H1 (cell line): ENCODE results near the gene GRID2. TPM values are rescaled to one million over a fixed set of nuclear protein-coding genes. Genes with fewer than 3 reads are reported as not detected.

Experiments
- CTCF ChIA-PET: fragments of 300-600 bp; sonication (Branson Sonifier 250); formaldehyde crosslinking; loops from one replicate; lab custom pipeline; 2021; ENCODE audit not compliant: partially characterized antibody; lab: Charles Lee
- POLR2A ChIA-PET: fragments of 300-600 bp; sonication (Branson Sonifier 250); formaldehyde crosslinking; loops from one replicate; lab custom pipeline; 2021; ENCODE audit warnings: inconsistent platforms; ENCODE audit not compliant: partially characterized antibody; lab: Charles Lee
- DNase-seq, 2 experiments: peaks; one replicate each; pipeline versions ENCODE4 v3.0.0 to v3.0.0-alpha.2; 2010 to 2022; ENCODE audit warnings: low spot score in 2 of 2, low read depth in 1 of 2, mixed read lengths in 1 of 2
- FAIRE-seq: peaks from 2 replicates; lab custom pipeline; 2011; peaks lifted over from hg19 to GRCh38; lab: Jason Lieb, UNC
- H2AFZ ChIP-seq: 2 replicates; pipeline ENCODE4 v1.8.1; 2012; ENCODE audit warnings: low read length, inconsistent platforms
- H2AK5ac ChIP-seq: 2 replicates; pipeline ENCODE4 v1.6.1; 2013; ENCODE audit warnings: low read depth, low read length
- H2BK120ac ChIP-seq: replicated peaks from 2 replicates; pipeline ENCODE3; 2013; ENCODE audit warnings: low read depth, low read length, inconsistent platforms
- H2BK12ac ChIP-seq: 2 replicates; pipeline ENCODE4 v1.6.1; 2013; ENCODE audit warnings: low read depth, low read length
- H2BK15ac ChIP-seq: 2 replicates; pipeline ENCODE4 v1.6.1; 2013; ENCODE audit warnings: low read length
- H2BK20ac ChIP-seq: 2 replicates; pipeline ENCODE4 v1.6.1; 2013; ENCODE audit warnings: low read length
- H2BK5ac ChIP-seq: 2 replicates; pipeline ENCODE4 v1.6.1; 2013; ENCODE audit warnings: low read depth, low read length
- H3K14ac ChIP-seq: 2 replicates; pipeline ENCODE4 v1.6.1; 2013; ENCODE audit warnings: inconsistent platforms; ENCODE audit not compliant: insufficient read length
- H3K18ac ChIP-seq: 2 replicates; pipeline ENCODE4 v1.6.1; 2013; ENCODE audit warnings: low read length; ENCODE audit errors: extremely low read depth
- H3K23ac ChIP-seq: 2 replicates; pipeline ENCODE4 v1.6.1; 2013; ENCODE audit warnings: inconsistent platforms; ENCODE audit not compliant: insufficient read length
- H3K23me2 ChIP-seq: 2 replicates; pipeline ENCODE4 v1.6.1; 2013; ENCODE audit warnings: low read depth, low read length
- H3K27ac ChIP-seq: 2 replicates; pipeline ENCODE4 v1.6.1; 2011; ENCODE audit warnings: low read depth, low read length, inconsistent platforms
- H3K27me3 ChIP-seq, 4 experiments: replicated peaks in 1 of 4; 1 replicate in 1 of 4; 2 replicates in 3 of 4; pipeline versions ENCODE4 v1.6.1 to v1.8.1; 2011 to 2013; ENCODE audit warnings: low read length in 3 of 4, mild to moderate bottlenecking in 3 of 4, inconsistent platforms in 2 of 4, mixed read lengths in 2 of 4, moderate library complexity in 1 of 4; ENCODE audit not compliant: control insufficient read depth in 3 of 4, insufficient read depth in 3 of 4; ENCODE audit errors: extremely low read depth in 1 of 4
- H3K36me3 ChIP-seq, 4 experiments: 2 replicates each; pipeline versions ENCODE4 v1.6.1 to v1.8.1; 2011 to 2013; ENCODE audit warnings: mild to moderate bottlenecking in 4 of 4, low read length in 3 of 4, moderate library complexity in 2 of 4, control low read depth in 1 of 4, inconsistent platforms in 1 of 4; ENCODE audit not compliant: insufficient read depth in 4 of 4, control insufficient read depth in 2 of 4
- H3K4ac ChIP-seq: replicated peaks from 2 replicates; pipeline ENCODE3; 2013; ENCODE audit warnings: low read length, low read depth, mixed read lengths, inconsistent platforms; ENCODE audit not compliant: insufficient read length
- H3K4me1 ChIP-seq, 4 experiments: replicated peaks in 1 of 4; 1 replicate in 1 of 4; 2 replicates in 3 of 4; pipeline versions ENCODE4 v1.6.1 to v1.8.1; 2011 to 2013; ENCODE audit warnings: low read length in 3 of 4, inconsistent platforms in 2 of 4, mixed read lengths in 1 of 4; ENCODE audit not compliant: insufficient read depth in 4 of 4, control insufficient read depth in 3 of 4
- H3K4me2 ChIP-seq, 2 experiments: 2 replicates each; pipeline versions ENCODE4 v1.6.1 to v1.8.1; 2011 to 2013; ENCODE audit warnings: low read depth in 2 of 2, low read length in 2 of 2, control low read depth in 1 of 2, inconsistent platforms in 1 of 2, mild to moderate bottlenecking in 1 of 2; ENCODE audit not compliant: insufficient read depth in 1 of 2
- H3K4me3 ChIP-seq, 4 experiments: fragments of 200-600, 300-600 bp in 1 of 4; sonication (generic), shearing (Covaris generic), sonication (Bioruptor Twin) in 1 of 4; 2 replicates each; pipeline versions ENCODE4 v1.5.1 to v1.8.1; 2011 to 2016; ENCODE audit warnings: low read length in 4 of 4, low read depth in 3 of 4, control low read depth in 2 of 4, inconsistent platforms in 2 of 4, mild to moderate bottlenecking in 2 of 4, mixed read lengths in 1 of 4, moderate library complexity in 1 of 4; ENCODE audit not compliant: insufficient read depth in 2 of 4; ENCODE audit errors: extremely low read depth in 1 of 4
- H3K56ac ChIP-seq: replicated peaks from 2 replicates; pipeline ENCODE3; 2013; ENCODE audit warnings: low read depth, mild to moderate bottlenecking, mixed read lengths, low read length, inconsistent platforms; ENCODE audit not compliant: insufficient read length
- H3K79me1 ChIP-seq: 2 replicates; pipeline ENCODE4 v1.6.1; 2013; ENCODE audit warnings: low read depth, low read length, control low read depth
- H3K79me2 ChIP-seq, 2 experiments: 2 replicates each; pipeline versions ENCODE4 v1.6.1 to v1.8.1; 2012 to 2013; ENCODE audit warnings: low read length in 2 of 2, mild to moderate bottlenecking in 2 of 2, inconsistent platforms in 1 of 2; ENCODE audit not compliant: insufficient read depth in 2 of 2, control insufficient read depth in 1 of 2
- H3K9ac ChIP-seq, 4 experiments: replicated peaks in 1 of 4; 1 replicate in 1 of 4; 2 replicates in 3 of 4; pipeline versions ENCODE4 v1.6.1 to v1.8.1; 2011 to 2013; ENCODE audit warnings: low read depth in 3 of 4, low read length in 3 of 4, control low read depth in 2 of 4, mild to moderate bottlenecking in 2 of 4, moderate library complexity in 2 of 4, inconsistent platforms in 1 of 4; ENCODE audit errors: extremely low read depth in 1 of 4
- H3K9me3 ChIP-seq, 2 experiments: 2 replicates each; pipeline versions ENCODE4 v1.6.1 to v1.8.1; 2012 to 2013; ENCODE audit warnings: mild to moderate bottlenecking in 2 of 2, moderate library complexity in 2 of 2, control low read depth in 1 of 2, inconsistent platforms in 1 of 2, low read depth in 1 of 2, low read length in 1 of 2, mixed read lengths in 1 of 2; ENCODE audit not compliant: insufficient read depth in 2 of 2
- H4K20me1 ChIP-seq, 2 experiments: replicated peaks in 1 of 2; 2 replicates each; pipeline versions ENCODE3 to v1.8.1; 2011 to 2013; ENCODE audit warnings: inconsistent platforms in 2 of 2, low read length in 2 of 2, mild to moderate bottlenecking in 1 of 2; ENCODE audit not compliant: insufficient read depth in 2 of 2, control insufficient read depth in 1 of 2
- H4K5ac ChIP-seq: 2 replicates; pipeline ENCODE4 v1.6.1; 2013; ENCODE audit warnings: low read length, low read depth, mixed read lengths, inconsistent platforms; ENCODE audit not compliant: insufficient read length
- H4K8ac ChIP-seq: 2 replicates; pipeline ENCODE4 v1.8.0; 2013; ENCODE audit warnings: mild to moderate bottlenecking, moderate library complexity, low read length, inconsistent platforms; ENCODE audit not compliant: insufficient read depth; ENCODE audit errors: extremely low read depth
- H4K91ac ChIP-seq: replicated peaks from 2 replicates; pipeline ENCODE3; 2013; ENCODE audit warnings: low read length, mixed read lengths, inconsistent platforms; ENCODE audit not compliant: insufficient read length
- CHD1 ChIP-seq: IDR thresholded peaks from 2 replicates; pipeline ENCODE4 v1.6.1; 2012; ENCODE audit warnings: low read depth, low read length, improper control_type of control experiment
- CTCF ChIP-seq, 3 experiments: IDR thresholded peaks; 1 replicate in 2 of 3; 2 replicates in 1 of 3; pipeline versions ENCODE4 v1.5.1 to v1.6.1; 2011; ENCODE audit warnings: low read length in 3 of 3, mild to moderate bottlenecking in 3 of 3, inconsistent platforms in 2 of 3, low read depth in 1 of 3, moderate library complexity in 1 of 3; ENCODE audit not compliant: insufficient read depth in 1 of 3; ENCODE audit errors: control extremely low read depth in 1 of 3
- EZH2 ChIP-seq: fragments of 200-600 bp; sonication (generic); IDR thresholded peaks from 2 replicates; pipeline ENCODE4 v1.7.1; 2012; ENCODE audit warnings: low read depth, mild to moderate bottlenecking, moderate library complexity, low read length, inconsistent platforms; ENCODE audit not compliant: severe bottlenecking
- GTF2F1 ChIP-seq: IDR thresholded peaks from 2 replicates; pipeline ENCODE4 v1.6.1; 2012; ENCODE audit warnings: low read depth, low read length, improper control_type of control experiment, borderline replicate concordance
- HDAC2 ChIP-seq, 2 experiments: fragments of 300-600 bp in 1 of 2; sonication (generic) in 1 of 2; IDR thresholded peaks; 2 replicates each; pipeline ENCODE4 v1.6.1; 2011 to 2012; ENCODE audit warnings: low read depth in 2 of 2, low read length in 2 of 2, mild to moderate bottlenecking in 2 of 2, moderate library complexity in 2 of 2, borderline replicate concordance in 1 of 2, inconsistent platforms in 1 of 2
- KDM5A ChIP-seq: fragments of 200-600 bp; IDR thresholded peaks from 2 replicates; pipeline ENCODE4 v1.7.1; 2012; ENCODE audit warnings: mild to moderate bottlenecking, low read length, inconsistent platforms, mixed read lengths
- NRF1 ChIP-seq: IDR thresholded peaks from 2 replicates; pipeline ENCODE4 v1.6.1; 2011; ENCODE audit warnings: mild to moderate bottlenecking, low read depth, low read length, improper control_type of control experiment
- POLR2A ChIP-seq, 2 experiments: IDR thresholded peaks; 1 replicate in 1 of 2; 2 replicates in 1 of 2; pipeline ENCODE4 v1.6.1; 2011; ENCODE audit warnings: low read depth in 2 of 2, low read length in 2 of 2, mild to moderate bottlenecking in 2 of 2; ENCODE audit errors: control extremely low read depth in 1 of 2
- SIN3A ChIP-seq, 2 experiments: IDR thresholded peaks in 1 of 2; conservative IDR thresholded peaks in 1 of 2; 2 replicates each; pipeline ENCODE4 v1.6.1; 2011 to 2012; ENCODE audit warnings: low read length in 2 of 2, improper control_type of control experiment in 1 of 2, low read depth in 1 of 2, mild to moderate bottlenecking in 1 of 2
- SIX5 ChIP-seq: IDR thresholded peaks from 2 replicates; pipeline ENCODE4 v1.6.1; 2011; ENCODE audit warnings: mild to moderate bottlenecking, low read depth, low read length
- SP4 ChIP-seq: IDR thresholded peaks from 2 replicates; pipeline ENCODE4 v1.6.1; 2012; ENCODE audit warnings: low read length, inconsistent platforms
- SUZ12 ChIP-seq: fragments of 200-600 bp; sonication (generic); IDR thresholded peaks from 2 replicates; pipeline ENCODE4 v1.6.1; 2012; ENCODE audit warnings: mild to moderate bottlenecking, inconsistent platforms, low read length, moderate library complexity, mixed read lengths
- TAF1 ChIP-seq: IDR thresholded peaks from 2 replicates; pipeline ENCODE4 v1.6.1; 2011; ENCODE audit warnings: mild to moderate bottlenecking, low read depth, low read length
- polyA plus RNA-seq, 7 experiments: library from polyadenylated mRNA; depleted of rRNA in 3 of 7; stranded (reverse) in 5 of 7; unstranded in 2 of 7; fragments of >200 nt in 5 of 7; fragments of 200-250 nt in 2 of 7; gene quantifications; 1 replicate in 5 of 7; 2 replicates in 1 of 7; 4 replicates in 1 of 7; pipeline versions ENCODE4 v1.2.1 to v1.2.3, GENCODE V29; 2011 to 2013; ENCODE audit warnings: missing spikeins in 2 of 7, mixed read lengths in 2 of 7
- total RNA-seq: library from RNA; stranded (reverse); fragmentation: NEBNext Ultra II Directional; extraction: Animal tissue kit (Norgen Biotek cat#: 25700); gene quantifications from 2 replicates; pipeline ENCODE4 v1.2.1, GENCODE V29; 2021

The GRID2 gene
- total and polyA plus RNA-seq, 2 of the 8 experiments (the other 6 are each of a cell fraction or from before 2014, with no cell fraction given), result 31.1 to 81.9 TPM

- Histone ChIP-seq H3K36me3 (no peaks in the 10 kb centered on the region; a peak in 1 of 8 replicates), H3K14ac (no peak overlapping the region), H2AFZ (no peak overlapping the region), H2AK5ac (no peak overlapping the region), H3K4me1 (no peaks in the 10 kb centered on the region), H4K5ac (no peak overlapping the region), H4K20me1 (peaks cover 0 to 2% of the 10 kb centered on the region in 2 experiments), H3K18ac (no peak overlapping the region), H3K9ac (no peak overlapping the region), H3K23ac (no peak overlapping the region), H3K79me2 (no peaks in the 10 kb centered on the region), H3K27ac (no peak overlapping the region), H3K27me3 (no peaks in the 10 kb centered on the region), H3K56ac (no peak overlapping the region), H4K91ac (no peak overlapping the region), H2BK120ac (no peak overlapping the region), H3K4ac (no peak overlapping the region), H4K8ac (no peak overlapping the region), H3K4me3 (no peak overlapping the region), H3K23me2 (no peaks in the 10 kb centered on the region; the same call in 1 of the 2 replicates), H3K9me3 (no peaks in the 10 kb centered on the region), H3K4me2 (no peak overlapping the region), H2BK15ac (no peak overlapping the region), H2BK20ac (no peak overlapping the region), H2BK5ac (no peak overlapping the region), H2BK12ac (no peak overlapping the region), H3K79me1 (no peaks in the 10 kb centered on the region)
- TF ChIP-seq SIX5 (no peak), SUZ12 (no peak), GTF2F1 (no peak), HDAC2 (IDR thresholded peaks at IDR 0.05; ENCODE audit: borderline replicate concordance in 1 of 2, low read depth in 2 of 2, low read length in 2 of 2) (no peak), KDM5A (no peak), SIN3A (conservative IDR thresholded peaks at IDR 0.05 in 1 of 2, IDR thresholded peaks at IDR 0.05 in 1 of 2; ENCODE audit: low read depth in 1 of 2, low read length in 2 of 2) (no peak), CTCF (IDR thresholded peaks at IDR 0.05; ENCODE audit: control extremely low read depth in 1 of 3, insufficient read depth in 1 of 3, low read depth in 1 of 3, low read length in 3 of 3) (no peak), TAF1 (no peak), CHD1 (no peak), NRF1 (no peak), POLR2A (IDR thresholded peaks at IDR 0.05; ENCODE audit: control extremely low read depth in 1 of 2, low read depth in 2 of 2, low read length in 2 of 2) (no peak), SP4 (no peak), EZH2 (no peak)
- FAIRE-seq, result no peak
- ChIA-PET POLR2A (no interaction called here), CTCF (interaction anchor here (1.3 kb wide), 1 partner anchor 18 kb away, joined by 3 read pairs; no protein-coding TSS in a partner anchor)
- no peak for DNase-seq
These were observed 1127.6 kb downstream of the GRID2 start for GRCh38 chr4:93431371-93431770.
